GM19395 (cell line): Measurements from ENCODE around the gene CFC1B.
"Not testable (repeated sequence)": the region's sequence is repeated elsewhere in the genome, so short reads cannot be mapped to it uniquely, and the experiment has no call there.

ENCODE experiments used
- ATAC-seq: cut with Tn5 transposase; IDR thresholded peaks from one replicate; pipeline ENCODE4 v1.9.1; 2021; ENCODE audit warnings: mild to moderate bottlenecking, moderate library complexity; ENCODE audit not compliant: unreplicated experiment

The CFC1B gene

DNA sequence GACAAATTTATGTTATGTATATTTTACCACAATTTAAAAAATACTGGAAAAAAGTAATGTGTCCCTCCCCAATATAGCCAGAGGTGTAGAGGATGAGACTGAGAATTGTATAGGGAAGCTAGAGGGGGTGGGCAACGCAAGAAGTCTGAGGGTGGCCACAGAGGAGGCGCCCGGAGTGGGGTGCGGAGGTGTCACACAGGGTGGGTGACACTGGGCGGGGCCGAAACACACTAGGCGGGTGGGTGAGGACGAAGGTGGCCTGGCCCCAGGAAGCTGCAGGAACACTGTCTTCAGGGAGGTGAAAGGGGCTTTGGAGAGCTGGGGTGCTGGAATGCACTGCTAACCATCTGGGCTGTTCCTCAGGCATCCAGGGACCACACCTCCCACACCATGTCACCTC is 35.4 kb downstream of the CFC1B start:
- not testable (repeated sequence) for ATAC-seq

DNA sequence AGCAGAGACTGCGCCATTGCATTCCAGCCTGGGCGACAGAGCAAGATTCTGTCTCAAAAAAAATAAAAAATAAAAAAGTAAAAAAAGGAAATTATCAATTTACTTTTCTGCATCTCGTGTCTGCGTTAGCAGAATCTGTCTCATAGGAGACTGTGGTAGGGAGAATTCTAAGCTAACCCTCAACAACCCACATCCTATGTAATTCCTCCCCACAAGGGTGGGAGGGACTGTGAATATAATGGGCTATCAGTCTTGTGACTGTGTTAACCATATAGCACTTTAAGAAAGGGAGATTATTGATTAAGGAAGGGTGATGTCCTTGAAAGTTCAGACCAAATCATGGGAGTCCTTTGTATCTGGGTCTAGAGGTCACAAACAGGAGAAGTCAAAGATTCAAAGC is 45.1 kb downstream of the CFC1B start:
- not testable (repeated sequence) for ATAC-seq

GRCh38 chr2:130571929-130572328 is 50.9 kb downstream of the CFC1B start:
- not testable (repeated sequence) for ATAC-seq

DNA sequence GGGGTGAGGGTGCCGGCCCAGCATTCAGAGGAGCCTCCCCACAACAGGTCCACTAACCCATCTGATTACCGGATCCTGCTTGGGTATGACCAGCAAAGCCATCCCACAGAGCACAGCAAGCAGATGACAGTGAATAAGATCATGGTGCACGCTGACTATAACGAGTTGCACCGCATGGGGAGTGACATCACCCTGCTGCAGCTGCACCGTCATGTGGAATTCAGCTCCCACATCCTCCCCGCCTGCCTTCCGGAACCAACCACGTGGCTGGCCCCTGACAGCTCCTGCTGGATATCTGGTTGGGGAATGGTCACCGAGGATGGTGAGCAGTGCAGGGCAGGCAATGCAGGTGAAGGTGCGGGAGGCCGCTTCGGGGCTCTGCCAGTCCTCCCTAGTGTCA is 53.2 kb downstream of the CFC1B start:
- not testable (repeated sequence) for ATAC-seq

DNA sequence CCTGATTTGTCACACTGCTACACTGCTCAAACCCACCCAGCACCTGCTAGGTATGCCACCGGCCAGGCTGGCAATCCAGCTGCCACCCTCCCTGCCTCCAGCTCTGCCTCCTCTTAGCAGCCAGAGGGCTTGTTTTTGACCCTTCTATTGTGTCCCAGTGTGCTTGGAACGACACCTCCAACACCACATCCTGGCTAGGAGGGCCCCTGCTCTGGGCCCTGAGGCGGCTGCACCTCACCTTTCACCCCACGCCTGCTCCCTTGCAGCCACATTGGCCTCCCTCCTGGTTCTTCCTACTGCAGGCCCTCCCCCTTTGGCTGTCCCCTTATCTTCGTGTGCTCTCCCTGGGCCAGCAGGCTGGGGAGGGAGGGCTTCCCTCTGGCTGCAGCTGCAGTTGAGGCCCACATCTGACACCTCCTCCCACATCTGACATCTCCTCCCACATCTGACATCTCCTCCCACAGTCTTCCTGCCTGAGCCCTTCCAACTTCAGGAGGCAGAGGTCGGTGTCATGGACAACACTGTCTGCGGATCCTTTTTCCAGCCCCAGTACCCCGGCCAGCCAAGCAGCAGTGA is 55.3 kb downstream of the CFC1B start:
- ATAC-seq, result not testable (repeated sequence)

DNA sequence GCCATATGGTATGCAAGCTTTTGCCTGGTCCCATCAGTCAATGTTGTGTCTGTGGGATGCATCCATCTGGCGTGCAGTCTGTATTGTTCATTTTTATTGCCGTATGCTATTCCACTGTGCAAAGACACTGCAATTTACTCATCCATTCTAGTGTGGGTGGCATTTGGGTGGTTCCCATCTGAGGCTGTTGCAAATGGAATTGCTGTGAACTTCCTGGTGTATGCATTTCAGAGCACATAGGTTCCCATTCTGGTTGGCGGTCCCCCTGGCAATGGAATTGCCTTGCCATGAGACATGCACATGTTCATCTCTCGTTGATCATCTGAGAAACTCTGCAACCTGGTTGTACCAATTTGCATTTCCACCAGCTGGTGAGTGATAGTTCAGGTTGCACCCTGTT is 56.5 kb downstream of the CFC1B start:
- not testable (repeated sequence) for ATAC-seq
